Suprapubic skin (tissue), 4 donors: Measurements from ENCODE around the gene PPM1A.

Source experiments
- POLR2A ChIP-seq, 2 donors: fragments of 450-650 bp; IDR thresholded peaks; one replicate each; pipeline ENCODE4 v1.6.1; 2017; ENCODE audit warnings: antibody characterized with exemption in 2 of 2, mild to moderate bottlenecking in 2 of 2, moderate library complexity in 2 of 2
- POLR2AphosphoS5 ChIP-seq, 3 donors: sonication (generic); formaldehyde crosslinking; IDR thresholded peaks; one replicate each; pipeline ENCODE4 v1.6.1; 2017; ENCODE audit warnings: antibody characterized with exemption in 3 of 3
- TF ChIP-seq, protein P1 (sequence below), 2 donors: fragments of 200-600 bp in 1 of 2; fragments of 450-650 bp in 1 of 2; sonication (generic) in 1 of 2; IDR thresholded peaks; one replicate each; pipeline ENCODE4 v1.5.1; 2016 to 2019; ENCODE audit warnings: antibody characterized with exemption in 2 of 2, mild to moderate bottlenecking in 1 of 2, moderate library complexity in 1 of 2

- TF ChIP-seq, protein P1, sequence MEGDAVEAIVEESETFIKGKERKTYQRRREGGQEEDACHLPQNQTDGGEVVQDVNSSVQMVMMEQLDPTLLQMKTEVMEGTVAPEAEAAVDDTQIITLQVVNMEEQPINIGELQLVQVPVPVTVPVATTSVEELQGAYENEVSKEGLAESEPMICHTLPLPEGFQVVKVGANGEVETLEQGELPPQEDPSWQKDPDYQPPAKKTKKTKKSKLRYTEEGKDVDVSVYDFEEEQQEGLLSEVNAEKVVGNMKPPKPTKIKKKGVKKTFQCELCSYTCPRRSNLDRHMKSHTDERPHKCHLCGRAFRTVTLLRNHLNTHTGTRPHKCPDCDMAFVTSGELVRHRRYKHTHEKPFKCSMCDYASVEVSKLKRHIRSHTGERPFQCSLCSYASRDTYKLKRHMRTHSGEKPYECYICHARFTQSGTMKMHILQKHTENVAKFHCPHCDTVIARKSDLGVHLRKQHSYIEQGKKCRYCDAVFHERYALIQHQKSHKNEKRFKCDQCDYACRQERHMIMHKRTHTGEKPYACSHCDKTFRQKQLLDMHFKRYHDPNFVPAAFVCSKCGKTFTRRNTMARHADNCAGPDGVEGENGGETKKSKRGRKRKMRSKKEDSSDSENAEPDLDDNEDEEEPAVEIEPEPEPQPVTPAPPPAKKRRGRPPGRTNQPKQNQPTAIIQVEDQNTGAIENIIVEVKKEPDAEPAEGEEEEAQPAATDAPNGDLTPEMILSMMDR (IDR thresholded peaks at IDR 0.05) = no peak
- no peak for TF ChIP-seq POLR2A (IDR thresholded peaks at IDR 0.05)
- no peak for TF ChIP-seq POLR2AphosphoS5 (IDR thresholded peaks at IDR 0.05)
These were observed 35.0 kb upstream of the PPM1A start for GRCh38 chr14:60214003-60214402.
